Measurements from ENCODE around the gene GBP3. TPM values are rescaled to one million over a fixed set of nuclear protein-coding genes. Genes with fewer than 3 reads are reported as not detected.

The GBP3 gene
- total RNA-seq, 1 donor from 2014 or later = 15.5 TPM

GRCh38 chr1:88998716-88999115, 23.9 kb downstream of the GBP3 start:
- H3K4me3 Mint-ChIP-seq = no peak overlapping the region
- H3K27ac Mint-ChIP-seq = no peak overlapping the region
- H3K4me1 Mint-ChIP-seq = peaks cover 6% of the 10 kb centered on the region
- H3K9me3 Mint-ChIP-seq = no peaks in the 10 kb centered on the region
- TF ChIP-seq CTCF (IDR thresholded peaks at IDR 0.05) = no peak
- CTCF ChIA-PET = interaction anchor here (0.9 to 5.4 kb wide), 8 partner anchors 15 to 459 kb away, joined by 3 to 66 read pairs (median 6); partner anchors contain the start of gene GBP3
- POLR2A ChIA-PET = interaction anchor here (0.6 to 0.7 kb wide), 3 partner anchors 591 to 987 kb away, joined by 3 to 9 read pairs (median 3); no protein-coding TSS in a partner anchor
- H3K27me3 Mint-ChIP-seq = no peaks in the 10 kb centered on the region
- peak; percentile 88 for ATAC-seq (ENCODE audit: low read depth)
- intact Hi-C loops (cut with micrococcal nuclease) = loop anchor here (1.0 to 2.0 kb wide), 5 partner anchors 87 to 765 kb away; no protein-coding TSS in a partner anchor
- peaks cover 1% of the 10 kb centered on the region for H3K36me3 Mint-ChIP-seq (ENCODE audit: low read depth)
- no peak for DNase-seq

GRCh38 chr1:88990426-88990825, 32.2 kb downstream of the GBP3 start:
- no peak overlapping the region for H3K4me3 Mint-ChIP-seq
- no peak for DNase-seq
- no peak for TF ChIP-seq CTCF (IDR thresholded peaks at IDR 0.05)
- no peaks in the 10 kb centered on the region for H3K9me3 Mint-ChIP-seq
- no peak for ATAC-seq (ENCODE audit: low read depth)
- POLR2A ChIA-PET = interaction anchor here (0.8 kb wide), 1 partner anchor 11 kb away, joined by 3 read pairs; no protein-coding TSS in a partner anchor
- CTCF ChIA-PET = no interaction called here
- H3K27ac Mint-ChIP-seq = no peak overlapping the region
- intact Hi-C loops (cut with micrococcal nuclease) = loop anchor here (1.0 kb wide), 1 partner anchor 103 kb away; no protein-coding TSS in a partner anchor
- no peaks in the 10 kb centered on the region for H3K27me3 Mint-ChIP-seq
- H3K36me3 Mint-ChIP-seq (ENCODE audit: low read depth) = peaks cover 23% of the 10 kb centered on the region
- H3K4me1 Mint-ChIP-seq = peaks cover 39% of the 10 kb centered on the region

GRCh38 chr1:88985692-88986091, 37.0 kb downstream of the GBP3 start:
- ATAC-seq (ENCODE audit: low read depth) = no peak
- POLR2A ChIA-PET = no interaction called here
- Mint-ChIP-seq H3K27ac (peak overlapping the region; percentile 59), H3K9me3 (no peaks in the 10 kb centered on the region), H3K4me1 (peaks cover 67% of the 10 kb centered on the region), H3K27me3 (no peaks in the 10 kb centered on the region), H3K36me3 (ENCODE audit: low read depth) (peaks cover 53% of the 10 kb centered on the region), H3K4me3 (no peak overlapping the region)
- intact Hi-C loops (cut with micrococcal nuclease) = no loop called here
- TF ChIP-seq CTCF (IDR thresholded peaks at IDR 0.05) = no peak
- CTCF ChIA-PET = interaction anchor here (2.4 to 3.3 kb wide), 3 partner anchors 11 to 468 kb away, joined by 7 to 26 read pairs (median 10); no protein-coding TSS in a partner anchor
- DNase-seq = no peak

GRCh38 chr1:88985032-88985431, 37.6 kb downstream of the GBP3 start:
- Mint-ChIP-seq H3K4me1 (peaks cover 66% of the 10 kb centered on the region), H3K27ac (peak overlapping the region; percentile 59)

More at GRCh38 chr1:88985032-88985431, 37.6 kb downstream of the GBP3 start:
- no peak for DNase-seq
- intact Hi-C loops (cut with micrococcal nuclease) = no loop called here
- Mint-ChIP-seq H3K9me3 (no peaks in the 10 kb centered on the region), H3K36me3 (ENCODE audit: low read depth) (peaks cover 55% of the 10 kb centered on the region), H3K4me3 (no peak overlapping the region), H3K27me3 (no peaks in the 10 kb centered on the region)
- ChIA-PET POLR2A (no interaction called here), CTCF (interaction anchor here (1.3 to 3.3 kb wide), 6 partner anchors 11 to 471 kb away, joined by 4 to 26 read pairs (median 8); no protein-coding TSS in a partner anchor)
- ATAC-seq (ENCODE audit: low read depth) = no peak
- TF ChIP-seq CTCF (IDR thresholded peaks at IDR 0.05) = no peak

Data from activated B cell treated with CpG ODN at 0.5 μM for 24 hours (primary cell).